ENCODE data around the gene PTPN14.

The PTPN14 gene

DNA sequence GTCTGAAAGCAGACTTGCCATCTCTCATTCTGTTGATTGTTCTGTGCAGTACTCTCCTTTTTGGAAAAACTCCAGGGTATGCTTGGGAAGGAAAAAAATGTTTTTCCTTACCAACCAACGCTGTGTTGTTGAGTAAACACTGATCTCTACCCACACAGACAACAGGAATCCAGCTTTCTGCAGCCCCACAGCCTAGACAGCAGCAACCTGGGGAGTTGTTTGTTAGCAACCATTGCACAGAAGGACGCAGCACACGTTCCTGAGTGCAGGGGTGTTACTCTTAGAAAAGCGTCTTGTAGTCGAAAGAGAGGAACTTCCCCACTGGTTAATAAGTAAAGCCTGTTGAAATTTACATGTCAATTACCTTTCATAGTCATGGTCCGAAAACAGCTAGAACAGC is 213.9 kb downstream of the PTPN14 start:
- peak; percentile 91 for DNase-seq (ENCODE audit: low read depth, low spot score)

DNA sequence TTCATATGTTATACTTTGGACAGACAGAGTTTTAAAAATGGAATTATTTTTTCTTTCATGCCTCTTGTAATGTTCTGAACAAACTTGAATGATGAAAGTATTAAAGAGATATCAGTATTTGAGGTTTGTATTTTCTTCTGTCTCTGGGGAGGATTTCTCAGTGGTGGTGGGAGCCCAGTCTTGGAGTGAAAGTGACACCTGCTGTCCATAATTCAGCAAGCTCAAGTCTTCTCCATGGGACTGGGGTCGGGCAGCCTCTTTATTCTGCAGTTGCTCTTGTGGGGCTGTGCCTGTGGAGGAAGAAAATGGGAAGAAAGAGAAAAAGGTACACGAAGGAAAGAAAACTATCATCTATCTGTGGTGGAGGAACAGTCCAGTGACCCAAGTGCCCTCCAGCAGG is 214.4 kb downstream of the PTPN14 start:
- DNase-seq (ENCODE audit: low read depth, low spot score), result no peak

DNA sequence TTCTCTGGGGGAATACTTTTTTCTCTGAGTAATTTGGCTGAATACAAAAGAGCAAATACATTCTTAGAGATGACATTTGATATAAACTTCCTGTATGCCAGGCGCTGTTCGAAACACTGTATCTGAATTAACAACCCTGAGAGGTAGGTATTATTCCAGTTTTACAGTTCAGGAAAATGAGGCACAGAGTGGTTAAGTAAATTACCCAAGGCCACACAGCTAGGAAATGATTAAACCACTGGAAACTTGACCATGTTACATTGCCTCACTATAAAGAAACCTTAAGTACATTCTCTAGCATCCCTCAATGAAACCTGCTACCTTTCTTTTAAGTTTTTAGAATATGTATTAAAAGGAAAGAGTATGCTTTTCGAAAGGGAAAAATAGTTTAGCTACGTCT is 215.8 kb downstream of the PTPN14 start:
- DNase-seq (ENCODE audit: low read depth, low spot score), result no peak

DNA sequence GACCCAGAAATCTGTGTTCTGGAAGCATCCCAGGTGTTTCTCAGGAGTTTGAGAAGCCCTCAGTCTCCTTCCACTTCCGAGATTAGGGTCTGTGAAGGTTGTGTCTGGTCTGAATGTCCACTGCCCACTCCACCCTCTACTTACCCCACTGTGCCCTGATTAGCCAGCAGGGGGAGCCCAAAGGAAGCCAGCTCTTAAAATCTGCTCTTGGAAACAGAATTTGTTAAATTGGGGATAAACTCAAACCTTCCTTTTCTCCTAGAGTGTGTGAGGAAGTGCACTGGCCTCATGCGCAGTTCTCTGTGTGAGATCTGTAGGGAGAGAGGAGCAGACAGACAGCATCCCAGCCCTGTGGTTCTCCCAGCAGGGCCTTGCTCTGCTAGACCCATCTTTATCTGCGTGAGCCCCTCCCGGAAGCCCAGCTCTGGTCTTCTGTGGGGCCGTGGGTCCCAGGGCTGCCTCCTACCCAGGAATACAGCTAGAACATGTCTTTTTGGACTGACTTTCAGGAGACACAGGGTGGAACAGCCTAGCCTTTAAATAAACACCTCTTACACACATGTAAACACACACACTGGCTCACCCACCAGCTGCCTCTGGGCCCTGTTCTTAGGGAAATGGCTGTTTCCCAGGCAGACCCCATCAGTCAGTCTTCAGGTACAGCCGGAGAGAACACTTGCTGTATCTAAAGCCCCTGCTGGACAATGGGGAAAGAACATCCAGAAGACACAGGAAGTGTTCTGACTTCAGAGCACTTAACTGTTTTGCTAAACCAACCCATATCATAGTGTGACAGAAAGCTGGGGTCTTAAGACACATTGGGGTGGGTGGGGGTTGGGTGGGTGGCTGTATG is 218.2 kb downstream of the PTPN14 start:
- peak; percentile 79 for DNase-seq (ENCODE audit: low read depth, low spot score)

DNA sequence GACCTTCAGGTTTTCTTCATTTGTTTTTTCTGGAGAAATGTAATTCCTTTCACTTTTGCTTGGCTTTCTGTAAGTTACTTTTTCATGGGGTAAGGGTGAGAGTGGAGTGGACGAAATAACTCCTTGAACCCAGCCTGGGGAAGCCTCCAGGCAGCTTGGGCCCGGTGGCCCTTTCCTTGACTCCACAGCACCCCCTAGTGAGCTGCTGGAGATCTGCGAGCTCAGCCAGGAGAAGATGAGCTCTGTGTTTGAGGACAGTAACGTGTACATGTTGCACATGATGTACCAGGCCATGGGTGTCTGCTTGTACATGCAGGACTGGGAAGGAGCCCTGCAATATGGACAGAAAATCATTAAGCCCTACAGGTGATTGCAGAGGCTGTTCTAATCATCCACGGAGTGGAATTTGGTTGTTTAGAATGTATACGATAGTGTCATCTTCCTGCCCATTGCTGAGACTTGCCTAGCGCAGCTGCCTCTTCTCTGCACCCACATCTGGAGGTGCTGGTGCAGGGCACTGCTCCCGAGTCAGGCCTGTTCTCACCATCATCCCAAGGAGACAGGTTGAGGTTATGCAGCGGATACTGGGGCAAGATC is 219.5 kb downstream of the PTPN14 start:
- peak; percentile 51 for DNase-seq (ENCODE audit: low read depth, low spot score)

DNA sequence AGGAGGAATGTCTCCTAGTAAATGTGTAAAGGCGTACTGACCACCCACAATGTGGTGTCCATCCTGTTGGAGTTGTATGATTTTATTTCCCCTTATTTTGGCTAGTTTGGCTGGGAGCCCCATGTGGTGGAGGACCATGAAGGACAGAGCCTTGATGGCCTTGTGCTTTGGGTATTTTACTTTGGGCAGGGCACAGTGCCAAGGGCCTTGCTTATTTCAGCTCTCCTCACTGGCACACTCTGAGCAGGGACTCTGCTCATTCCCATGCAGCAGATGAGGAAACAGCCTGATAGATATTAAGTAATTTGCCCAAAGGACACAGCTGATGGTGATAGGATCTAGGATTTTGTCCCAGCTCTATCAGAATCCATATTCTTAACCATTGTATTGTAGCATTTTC is 220.2 kb downstream of the PTPN14 start:
- DNase-seq (ENCODE audit: low read depth, low spot score), result no peak

DNA sequence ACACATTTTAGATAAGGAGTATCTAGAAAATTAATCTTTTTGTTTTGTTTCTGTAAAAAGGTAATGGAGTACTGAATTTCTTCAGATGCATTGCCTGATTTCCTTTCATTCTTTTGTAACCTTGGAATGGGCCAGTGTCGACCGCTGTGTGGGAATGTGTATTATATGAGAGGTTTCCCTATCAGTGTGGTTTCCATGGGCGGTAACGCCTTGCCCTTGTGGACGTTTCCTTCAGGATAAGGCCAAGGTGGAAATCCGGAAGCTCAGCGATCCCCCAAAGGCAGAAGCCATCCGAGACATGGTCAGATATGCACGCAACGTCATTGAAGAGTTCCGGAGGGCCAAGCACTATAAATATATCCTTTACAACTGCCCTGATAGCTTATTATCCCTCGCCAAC is 220.7 kb downstream of the PTPN14 start:
- DNase-seq (ENCODE audit: low read depth, low spot score), result no peak

DNA sequence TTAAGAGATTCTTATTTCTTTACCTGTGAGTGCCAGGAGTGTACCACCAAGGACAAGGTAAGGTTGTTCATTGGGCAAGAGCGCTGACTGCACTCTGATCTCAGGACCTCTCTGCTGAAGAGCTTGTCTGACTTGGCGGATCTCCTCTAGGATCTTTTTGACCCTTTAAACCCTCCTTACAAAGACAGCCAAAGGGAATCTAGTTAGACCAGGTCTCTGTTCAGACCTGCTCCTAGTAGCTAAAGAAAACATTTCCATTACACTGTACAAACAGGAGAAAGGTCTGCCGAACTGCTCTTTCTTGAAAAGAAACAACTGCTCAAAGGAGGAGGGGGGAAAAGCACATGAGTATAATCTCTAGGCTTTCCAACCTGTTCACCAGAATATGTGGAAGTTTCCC is 221.2 kb downstream of the PTPN14 start:
- no peak for DNase-seq (ENCODE audit: low read depth, low spot score)

DNA sequence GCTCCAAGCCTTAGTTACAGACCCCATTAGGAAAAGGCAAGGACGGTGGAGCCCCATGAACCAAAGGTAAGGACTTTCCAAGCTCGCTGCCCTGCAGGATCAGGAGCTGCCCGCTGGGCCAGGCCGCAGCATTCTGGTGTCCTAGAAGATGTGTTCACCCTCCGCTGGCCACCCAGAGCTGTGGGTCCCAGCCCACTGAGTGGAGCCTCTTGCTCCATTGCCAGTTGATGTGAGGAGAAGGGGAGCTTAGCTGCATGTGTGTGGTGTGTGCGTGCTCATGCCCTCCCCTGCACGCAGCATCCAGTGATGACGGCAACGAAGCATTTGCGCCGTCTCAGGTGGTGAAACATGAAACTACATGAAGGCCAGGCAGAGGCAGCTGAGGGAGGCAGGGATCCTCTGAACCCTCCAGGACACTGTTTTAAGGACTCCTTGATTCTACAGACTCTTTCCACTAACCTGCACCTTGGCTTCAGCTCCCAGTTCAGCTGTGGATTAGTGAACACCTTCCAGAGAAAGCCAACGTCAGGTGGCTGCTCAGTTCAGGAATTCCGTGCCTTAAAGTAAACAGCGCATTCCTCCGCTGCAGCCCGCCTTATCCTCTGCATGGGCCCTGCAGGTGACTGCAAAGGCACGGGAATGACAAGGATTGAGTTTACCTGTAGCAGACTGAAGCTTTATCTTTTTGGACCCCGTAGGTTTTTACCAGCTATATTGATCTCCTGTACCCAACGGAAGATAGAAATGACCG is 221.8 kb downstream of the PTPN14 start:
- no peak for DNase-seq (ENCODE audit: low read depth, low spot score)

DNA sequence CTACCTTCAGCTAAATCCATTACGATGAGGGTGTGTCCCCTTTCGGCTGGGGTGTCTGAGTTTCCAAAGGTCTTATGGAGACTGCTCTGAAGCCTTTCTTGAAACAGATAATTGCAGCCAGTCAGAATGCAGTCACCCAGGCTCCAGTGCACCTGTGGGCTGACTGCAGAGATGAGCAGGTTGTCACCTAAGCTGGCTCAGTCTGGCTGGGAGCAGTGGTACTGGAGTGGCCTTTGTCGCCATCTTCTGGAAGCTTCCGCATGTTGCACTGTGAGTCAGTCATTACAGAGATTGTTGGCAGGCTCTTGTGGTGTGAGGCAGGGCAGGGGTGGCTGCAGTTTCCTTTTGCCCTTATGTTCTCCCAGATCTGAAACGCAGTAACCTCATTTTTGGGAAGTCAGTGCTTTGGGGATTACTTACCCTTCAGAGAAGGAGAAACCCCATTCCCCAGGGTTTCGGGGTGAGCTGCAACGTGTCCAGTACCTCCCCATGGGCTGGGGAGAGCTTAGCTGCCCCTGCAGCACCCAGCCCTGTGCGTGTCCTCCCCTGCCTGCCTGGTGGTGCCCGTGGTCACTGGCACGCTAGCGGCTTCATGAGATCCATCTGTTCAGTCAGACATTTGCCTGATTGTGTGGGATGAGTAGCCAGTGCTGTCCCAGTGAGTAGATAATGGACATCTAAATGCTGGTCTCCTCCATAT is 222.5 kb downstream of the PTPN14 start:
- DNase-seq (ENCODE audit: low read depth, low spot score), result peak; percentile 90

DNA sequence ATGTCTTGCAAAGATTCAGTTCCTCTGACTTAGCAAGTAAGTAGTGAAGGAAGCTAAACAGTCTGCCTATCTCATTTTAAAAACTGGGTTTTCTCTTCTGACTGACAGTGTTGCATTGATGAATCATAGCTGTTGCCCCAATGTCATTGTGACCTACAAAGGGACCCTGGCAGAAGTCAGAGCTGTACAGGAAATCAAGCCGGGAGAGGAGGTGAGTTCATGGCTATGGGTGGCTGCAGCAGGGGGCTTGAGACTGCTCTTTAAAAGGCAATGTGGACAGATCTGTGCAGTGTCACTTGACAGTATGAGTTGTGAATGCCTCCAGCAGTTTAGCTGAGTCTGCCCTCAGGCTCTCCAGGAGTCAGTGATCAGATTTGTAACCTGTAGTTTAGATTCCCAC is 223.9 kb downstream of the PTPN14 start:
- no peak for DNase-seq (ENCODE audit: low read depth, low spot score)

DNA sequence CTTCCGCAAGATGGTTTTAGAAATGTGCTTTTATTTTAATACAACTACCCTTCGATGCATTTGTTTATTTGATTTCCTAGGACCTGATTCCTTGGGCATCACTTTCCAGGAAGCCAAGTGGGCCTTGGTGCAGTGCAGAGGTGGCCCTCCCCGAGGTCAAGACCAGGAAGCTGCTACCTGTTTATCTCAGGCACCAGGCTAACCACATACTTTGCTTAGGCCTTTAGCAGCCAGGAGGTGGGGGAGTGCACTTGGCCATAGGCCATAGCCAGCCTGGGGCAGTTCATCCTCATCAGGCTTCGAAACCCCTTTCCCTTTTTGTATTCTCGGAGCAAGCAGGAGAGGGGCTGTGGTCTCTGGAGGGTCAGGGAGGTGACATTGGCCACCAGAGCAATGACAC is 225.0 kb downstream of the PTPN14 start:
- DNase-seq (ENCODE audit: low read depth, low spot score), result no peak

DNA sequence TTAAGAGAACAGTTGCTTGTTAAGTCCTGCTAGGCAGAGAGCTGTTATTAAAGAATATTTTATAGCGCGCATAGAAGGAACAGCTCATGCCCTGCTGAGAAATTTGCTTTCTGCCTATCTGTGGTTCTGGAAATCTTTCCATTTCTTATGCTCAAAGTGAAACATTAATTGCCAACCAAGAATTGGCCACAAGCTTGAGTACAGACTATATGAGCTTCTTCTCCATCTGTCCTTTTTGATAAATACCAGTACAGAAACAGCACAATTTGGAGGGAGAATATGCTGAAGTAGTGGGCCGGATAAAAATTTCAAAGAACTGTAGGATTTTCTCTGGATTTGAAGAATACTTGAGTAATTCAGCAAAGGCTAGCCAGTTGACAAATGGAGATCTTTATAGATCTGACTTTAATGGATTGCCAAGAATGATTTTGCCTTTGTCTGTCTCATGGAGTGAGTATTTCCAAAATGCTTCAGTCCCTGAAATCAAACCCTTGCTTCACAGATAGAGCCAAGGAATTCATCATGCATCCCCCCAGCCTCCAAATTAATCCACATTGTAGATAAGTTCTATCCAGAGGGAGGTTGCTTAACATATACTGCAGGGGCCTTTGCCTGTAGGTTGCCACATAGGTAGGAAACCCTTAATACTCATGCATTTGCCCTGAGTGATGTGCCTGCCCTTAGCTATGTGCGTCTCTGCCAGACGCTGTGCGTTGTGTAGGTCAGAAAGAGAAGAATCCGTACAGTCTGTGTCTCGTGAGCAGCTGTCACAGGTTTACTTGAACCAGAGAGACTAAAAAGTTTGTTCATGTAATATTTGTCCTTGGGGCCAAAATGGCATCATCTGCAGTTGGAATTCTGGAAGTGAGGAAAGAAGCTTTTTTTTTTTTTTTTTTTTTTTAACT is 226.3 kb downstream of the PTPN14 start:
- no peak for DNase-seq (ENCODE audit: low read depth, low spot score)

DNA sequence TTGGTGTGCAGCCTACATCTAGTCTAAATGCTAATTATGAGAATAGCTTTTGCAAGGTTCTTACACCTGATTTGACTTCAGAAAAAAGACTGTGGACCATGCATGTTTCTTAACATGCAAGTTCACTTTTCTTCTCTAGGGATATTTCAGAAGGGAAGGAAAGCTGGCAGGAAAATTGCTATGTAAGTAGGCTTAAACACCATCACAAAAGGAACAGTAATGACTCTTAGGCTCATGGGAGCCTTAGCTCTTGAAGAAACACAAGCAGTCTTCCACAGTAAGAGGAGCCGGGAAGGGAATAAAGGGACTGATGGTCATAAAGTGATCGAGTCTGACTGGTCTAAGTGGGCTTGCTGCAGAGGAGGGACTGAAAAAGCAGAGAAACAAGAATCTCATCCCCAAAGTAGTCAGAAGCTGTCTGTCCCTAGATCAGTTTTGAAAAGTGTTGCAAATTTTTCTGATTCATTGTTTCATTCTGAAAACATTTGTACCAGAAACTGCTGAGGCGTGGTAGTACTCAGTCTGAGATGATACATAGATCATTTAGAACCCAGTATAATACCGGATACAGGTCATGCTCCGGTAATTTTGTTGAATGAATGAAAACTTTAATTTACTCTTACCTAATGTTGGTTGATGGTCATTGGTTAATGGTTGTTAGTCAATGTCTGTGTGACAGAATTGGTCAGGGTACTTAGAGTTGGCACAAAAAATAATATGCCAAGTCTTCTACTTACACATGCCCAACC is 229.5 kb downstream of the PTPN14 start:
- no peak for DNase-seq (ENCODE audit: low read depth, low spot score)

DNA sequence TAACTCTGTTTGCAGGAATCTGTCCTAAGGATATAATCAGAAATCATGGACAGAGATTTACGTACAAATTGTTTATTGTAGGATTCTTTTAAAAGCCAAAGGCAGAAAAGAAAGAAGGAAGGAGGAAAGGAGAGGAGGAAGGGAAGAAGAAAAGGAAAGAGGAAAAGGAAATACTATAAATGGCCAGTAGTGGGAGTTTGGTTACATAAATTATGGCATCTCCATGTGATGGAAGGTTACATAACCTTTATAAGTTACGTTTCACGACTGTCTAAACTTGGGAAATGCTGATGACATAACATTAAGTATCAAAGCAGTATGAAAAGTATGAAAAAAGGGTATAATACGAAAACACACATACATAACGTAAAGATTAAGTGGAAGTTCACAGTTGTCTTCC is 231.5 kb downstream of the PTPN14 start:
- DNase-seq (ENCODE audit: low read depth, low spot score), result no peak

DNA sequence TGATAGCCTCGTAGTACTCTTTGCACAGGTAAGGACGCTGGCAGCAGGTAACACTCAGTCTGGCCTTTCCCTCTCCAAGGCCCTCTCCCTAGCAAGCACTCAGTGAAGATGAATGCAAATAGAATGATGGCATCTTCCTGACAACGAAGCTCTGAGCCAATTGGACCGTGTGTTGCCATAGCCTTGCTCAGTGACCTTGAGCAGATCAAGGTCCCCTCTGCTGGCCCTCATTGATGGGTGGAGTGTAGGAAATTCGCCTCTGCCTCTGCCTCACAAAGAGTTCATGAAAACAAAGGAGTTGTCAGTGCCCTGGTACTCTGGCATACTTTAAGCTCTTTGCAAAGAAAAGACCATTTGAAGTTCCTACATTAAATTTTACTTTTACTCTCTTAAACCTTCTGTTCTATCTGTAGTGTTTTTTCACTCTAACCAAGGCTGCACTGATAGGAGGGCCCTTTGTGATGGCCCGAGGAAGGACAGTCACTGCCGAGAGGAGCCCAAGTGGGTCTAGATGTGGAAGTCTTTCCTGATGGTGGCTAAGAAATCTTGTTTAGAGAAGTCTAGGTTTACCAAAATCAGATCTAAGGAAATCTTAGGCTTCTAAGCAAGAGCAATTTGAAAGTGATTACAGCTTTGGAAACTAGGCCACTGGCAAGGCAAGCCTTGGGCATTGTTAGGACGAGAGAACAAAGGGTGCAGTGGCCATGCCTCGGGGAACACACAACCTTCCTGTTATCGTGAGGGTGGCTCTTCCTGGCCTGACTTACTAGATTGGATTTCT is 232.3 kb downstream of the PTPN14 start:
- DNase-seq (ENCODE audit: low read depth, low spot score), result no peak

DNA sequence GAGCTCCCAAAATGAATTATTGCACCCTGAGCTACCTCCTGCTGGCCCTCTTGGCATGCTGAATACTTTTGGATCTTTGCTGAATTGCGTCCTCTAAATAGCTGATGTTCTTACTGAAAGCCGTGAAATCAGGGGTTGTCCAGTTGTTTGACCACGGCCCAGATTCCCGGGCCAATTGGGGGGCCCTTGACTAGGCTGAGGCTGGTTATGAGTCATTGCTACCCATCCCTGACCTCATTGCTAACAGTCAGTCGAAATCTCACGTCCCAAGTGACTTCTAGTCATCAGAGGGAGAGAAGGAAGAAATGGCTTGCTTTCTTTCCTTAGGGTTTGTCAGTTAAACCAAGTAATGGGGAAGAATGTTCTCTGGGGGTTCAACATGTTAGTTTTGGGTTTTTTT is 233.0 kb downstream of the PTPN14 start:
- DNase-seq (ENCODE audit: low read depth, low spot score), result no peak

DNA sequence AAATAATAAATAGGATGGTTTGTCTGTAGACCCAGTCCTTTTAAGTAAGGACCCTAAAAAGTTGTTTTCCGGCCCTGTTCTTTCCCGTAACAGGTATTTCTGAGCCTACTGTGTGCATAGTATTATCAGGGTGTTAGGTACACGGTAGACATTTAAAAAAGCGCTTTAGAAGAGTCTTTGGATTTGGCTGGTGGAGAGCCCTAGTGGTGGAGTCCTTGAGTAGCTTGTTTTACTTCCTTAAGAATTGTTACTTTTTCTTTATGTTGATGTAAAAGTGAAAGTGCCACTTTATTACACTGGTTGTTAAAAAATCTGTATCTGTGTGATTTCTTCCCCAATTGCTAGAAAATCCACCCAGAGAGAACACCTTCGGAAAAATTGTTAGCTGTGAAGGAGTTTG is 233.7 kb downstream of the PTPN14 start:
- no peak for DNase-seq (ENCODE audit: low read depth, low spot score)

DNA sequence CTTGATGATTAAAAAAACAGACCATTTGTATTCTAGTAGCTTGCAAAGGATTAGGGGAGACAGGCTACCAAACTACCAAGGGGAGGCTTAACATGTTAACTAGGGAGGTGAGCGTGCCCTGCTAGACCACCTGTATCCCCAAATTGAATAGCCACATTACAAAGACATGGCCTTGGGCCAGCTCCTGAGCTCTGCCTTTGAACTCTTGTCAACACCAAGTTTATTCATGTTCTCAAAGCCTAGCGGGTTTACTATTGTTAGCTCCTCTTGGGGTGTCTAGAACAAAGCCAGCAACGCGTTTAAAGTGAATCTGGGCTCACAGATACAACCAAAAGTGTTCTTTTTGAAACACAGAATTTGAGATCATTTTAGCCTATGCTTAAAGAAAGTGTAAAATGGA is 234.1 kb downstream of the PTPN14 start:
- no peak for DNase-seq (ENCODE audit: low read depth, low spot score)

DNA sequence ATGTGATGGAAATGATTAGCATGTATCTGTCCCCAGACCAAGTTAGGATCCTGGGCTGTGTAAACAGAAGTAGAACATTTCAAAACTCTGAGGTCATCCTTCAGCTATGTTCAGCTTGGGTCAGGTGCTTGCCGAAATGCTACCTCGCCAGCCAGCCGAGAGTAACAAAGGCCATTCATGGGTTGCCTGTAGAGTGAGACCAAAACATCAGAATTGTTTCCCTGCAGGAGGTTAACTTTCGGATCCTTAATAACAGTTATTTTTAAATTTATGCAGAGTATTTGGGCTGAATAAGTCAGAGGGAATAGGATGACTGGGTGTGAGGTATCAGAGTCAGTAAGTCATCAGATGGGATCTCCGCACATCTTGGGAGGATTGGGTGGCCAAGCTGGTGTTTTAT is 234.8 kb downstream of the PTPN14 start:
- DNase-seq (ENCODE audit: low read depth, low spot score), result peak; percentile 89

All from astrocyte of the hippocampus (primary cell).